ENCODE results near the gene EXOC6.

Gene EXOC6

GRCh38 chr10:93030409-93030808 lies 182.1 kb downstream of the EXOC6 start:
- no peak for DNase-seq

GRCh38 chr10:93032105-93032808 lies 183.9 kb downstream of the EXOC6 start:
- no peak for DNase-seq

- DNase-seq: no peak
Observed at GRCh38 chr10:93032809-93033137, 184.5 kb downstream of the EXOC6 start.

- no peak for DNase-seq
Observed at GRCh38 chr10:93034426-93034825, 186.1 kb downstream of the EXOC6 start.

- no peak for DNase-seq
Observed at GRCh38 chr10:93039110-93039509, 190.8 kb downstream of the EXOC6 start.

- DNase-seq: no peak
Observed at GRCh38 chr10:93039721-93040120, 191.4 kb downstream of the EXOC6 start.

GRCh38 chr10:93054486-93054885 lies 206.2 kb downstream of the EXOC6 start:
- DNase-seq: no peak

- no peak for DNase-seq
Observed at GRCh38 chr10:93058139-93058538, 209.8 kb downstream of the EXOC6 start.

- no peak for DNase-seq
Observed at GRCh38 chr10:93059975-93060886, 211.9 kb downstream of the EXOC6 start, which contains the start of gene CYP26C1. TSS of gene CYP26C1 (plus strand) at chr10:93060798. CDS start at chr10:93061264, 466 bp downstream.

- no peak for DNase-seq
Observed at GRCh38 chr10:93060887-93061593, 212.7 kb downstream of the EXOC6 start.

GRCh38 chr10:93061594-93062513 lies 213.5 kb downstream of the EXOC6 start:
- no peak for DNase-seq

GRCh38 chr10:93062514-93063143 lies 214.3 kb downstream of the EXOC6 start:
- peak; percentile 24 for DNase-seq

GRCh38 chr10:93063144-93063976 lies 215.0 kb downstream of the EXOC6 start:
- DNase-seq: no peak

- no peak for DNase-seq
Observed at GRCh38 chr10:93063977-93064660, 215.8 kb downstream of the EXOC6 start.

- DNase-seq: no peak
Observed at GRCh38 chr10:93064874-93065660, 216.7 kb downstream of the EXOC6 start.

- no peak for DNase-seq
Observed at GRCh38 chr10:93065675-93066543, 217.6 kb downstream of the EXOC6 start.

- no peak for DNase-seq
Observed at GRCh38 chr10:93066544-93066913, 218.2 kb downstream of the EXOC6 start.

Measured in CD4-positive, alpha-beta T cell treated with Interleukin-10 for 1 hour (primary cell).